K562 (cell line): ENCODE results near the gene ZFYVE1. TPM values are rescaled to one million over a fixed set of nuclear protein-coding genes. Genes with fewer than 3 reads are reported as not detected.

Experiments used
- ATAC-seq: fragments of 200-7000 bp; cut with Tn5 transposase; 3 replicates; pipeline ENCODE4 v1.9.1; 2020; ENCODE audit warnings: moderate library complexity
- BruUV-seq: library from RNA; stranded (reverse); fragments of 400-500 nt; replicated peaks from 2 replicates; lab custom pipeline; 2021; lab: Mats Ljungman, UMichigan
- CTCF ChIA-PET: fragments of 300-600 bp; formaldehyde crosslinking; extraction: SDS; loops from one replicate; lab custom pipeline; 2021; ENCODE audit warnings: low intra/inter-chr PET ratio; lab: Yijun Ruan, JAX
- POLR2A ChIA-PET: fragments of 300-600, 350-650 bp; sonication (Branson Sonifier 250); formaldehyde crosslinking; extraction: SDS; loops from one replicate; lab custom pipeline; 2021; ENCODE audit warnings: antibody characterized with exemption, inconsistent platforms; lab: Yijun Ruan, JAX
- DNase-seq, 4 experiments: peaks; one replicate each; pipeline versions ENCODE4 v3.0.0 to v3.0.0-alpha.2; 2011 to 2018; ENCODE audit warnings: low spot score in 3 of 4, mixed read lengths in 3 of 4; ENCODE audit errors: extremely low read depth in 1 of 4
- FAIRE-seq: peaks from 2 replicates; lab custom pipeline; 2011; peaks lifted over from hg19 to GRCh38; lab: Jason Lieb, UNC
- H2AFZ ChIP-seq: 2 replicates; pipeline ENCODE4 v1.6.0; 2011; ENCODE audit warnings: low read depth, low read length, control low read depth, inconsistent platforms
- H3K27ac ChIP-seq: fragments of 200-600 bp; 3 replicates; pipeline ENCODE4 v1.8.0; 2011; ENCODE audit warnings: low read depth, mild to moderate bottlenecking, control low read depth, inconsistent platforms, low read length, moderate library complexity, mixed read lengths; ENCODE audit errors: extremely low read depth
- H3K27me3 ChIP-seq, 2 experiments: fragments of 300-600 bp in 1 of 2; 2 replicates in 1 of 2; 3 replicates in 1 of 2; pipeline versions ENCODE4 v1.6.0 to v1.8.0; 2011; ENCODE audit warnings: inconsistent platforms in 2 of 2, low read length in 2 of 2, mild to moderate bottlenecking in 1 of 2, mixed read lengths in 1 of 2, moderate library complexity in 1 of 2; ENCODE audit not compliant: control insufficient read depth in 2 of 2, insufficient read depth in 2 of 2
- H3K36me3 ChIP-seq: fragments of 300-600 bp; 3 replicates; pipeline ENCODE4 v1.8.0; 2011; ENCODE audit warnings: mild to moderate bottlenecking, low read length, inconsistent platforms; ENCODE audit not compliant: control insufficient read depth, insufficient read depth
- H3K4me1 ChIP-seq, 2 experiments: fragments of 200-600 bp in 1 of 2; replicated peaks in 1 of 2; 2 replicates in 1 of 2; 3 replicates in 1 of 2; pipeline versions ENCODE4 v1.5.1 to v1.8.0; 2011; ENCODE audit warnings: inconsistent platforms in 2 of 2, low read length in 2 of 2, mild to moderate bottlenecking in 1 of 2, mixed read lengths in 1 of 2, moderate library complexity in 1 of 2; ENCODE audit not compliant: control insufficient read depth in 2 of 2, insufficient read depth in 2 of 2
- H3K4me2 ChIP-seq: 2 replicates; pipeline ENCODE4 v1.6.1; 2011; ENCODE audit warnings: low read length, control low read depth, inconsistent platforms, mixed read lengths; ENCODE audit not compliant: insufficient read depth
- H3K4me3 ChIP-seq: fragments of 200-600 bp; sonication (generic), shearing (Covaris generic); 2 replicates; pipeline ENCODE4 v1.5.1; 2016; ENCODE audit warnings: control low read depth, inconsistent platforms
- H3K79me2 ChIP-seq: fragments of 200-600 bp; 3 replicates; pipeline ENCODE4 v1.8.0; 2011; ENCODE audit warnings: low read length, inconsistent platforms; ENCODE audit not compliant: control insufficient read depth, insufficient read depth
- H3K9ac ChIP-seq, 2 experiments: 2 replicates each; pipeline versions ENCODE4 v1.6.0 to v1.6.1; 2011; ENCODE audit warnings: low read depth in 2 of 2, low read length in 2 of 2, control low read depth in 1 of 2, inconsistent platforms in 1 of 2, mild to moderate bottlenecking in 1 of 2, mixed read lengths in 1 of 2; ENCODE audit not compliant: insufficient read depth in 1 of 2
- H3K9me1 ChIP-seq: one replicate; pipeline ENCODE4 v1.6.0; 2011; ENCODE audit warnings: inconsistent platforms, mild to moderate bottlenecking, low read length, moderate library complexity; ENCODE audit not compliant: control insufficient read depth, insufficient read depth
- H3K9me3 ChIP-seq: replicated peaks from 2 replicates; pipeline ENCODE4 v1.5.1; 2011; ENCODE audit warnings: low read depth, low read length, inconsistent platforms; ENCODE audit not compliant: control insufficient read depth, insufficient read depth
- H4K20me1 ChIP-seq: replicated peaks from 2 replicates; pipeline ENCODE4 v1.6.1; 2011; ENCODE audit warnings: low read length, inconsistent platforms, mixed read lengths; ENCODE audit not compliant: control insufficient read depth, insufficient read depth
- FOXK2 ChIP-seq, 2 experiments: fragments of 450-650 bp; IDR thresholded peaks in 1 of 2; conservative IDR thresholded peaks in 1 of 2; 2 replicates each; pipeline ENCODE4 v1.6.1; 2016; ENCODE audit warnings: low read depth in 2 of 2, mild to moderate bottlenecking in 1 of 2
- NFYB ChIP-seq: IDR thresholded peaks from 2 replicates; pipeline ENCODE4 v1.6.1; 2011; ENCODE audit warnings: mild to moderate bottlenecking, moderate library complexity; ENCODE audit not compliant: insufficient read length; ENCODE audit errors: extremely low read depth
- POLR2AphosphoS2 ChIP-seq: IDR thresholded peaks from 2 replicates; pipeline ENCODE4 v1.6.1; 2012; ENCODE audit warnings: low read length, improper control_type of control experiment
- ZNF274 ChIP-seq: IDR thresholded peaks from 2 replicates; pipeline ENCODE4 v1.6.1; 2011; ENCODE audit warnings: low read depth, mild to moderate bottlenecking, low read length, moderate library complexity, borderline replicate concordance
- WGBS: fragments of 100-300 bp; shearing (Covaris generic); methylation state at CpG from one replicate; pipeline ENCODE4 v1.1.6; 2016; ENCODE audit warnings: low coverage, mixed read lengths; ENCODE audit not compliant: insufficient coverage; ENCODE audit errors: missing lambda C conversion rate; 5-methylcytosine and 5-hydroxymethylcytosine counted together
- in situ Hi-C: fragments of 300-500 bp; cut with MboI; formaldehyde crosslinking; loops from 4 replicates; pipeline ENCODE4 v1.15.0; 2018; ENCODE audit warnings: inconsistent platforms, mixed read lengths
- intact Hi-C: fragments of 100-400 bp; cut with micrococcal nuclease; formaldehyde crosslinking; loops from 2 replicates; pipeline ENCODE4 v1.14.2; 2022
- polyA plus RNA-seq, 8 experiments: library from polyadenylated mRNA; depleted of rRNA in 4 of 8; stranded (reverse) in 5 of 8; unstranded in 3 of 8; fragments of >200 nt; fragmentation: Nextera tagmentation in 2 of 8; fragmentation: Illumina TruSeq in 1 of 8; extraction: Ambion mirVana in 2 of 8; extraction: Trizol in 1 of 8; gene quantifications; 2 replicates each; pipeline versions ENCODE4 v1.2.1 to v1.2.3, GENCODE V29; 2011 to 2014; ENCODE audit warnings: inconsistent platforms in 1 of 8, missing spikeins in 1 of 8
- total RNA-seq, 7 experiments: library from RNA; depleted of rRNA in 6 of 7; stranded (reverse); fragments of >200 nt in 6 of 7; fragmentation: Illumina TruSeq in 2 of 7; extraction: Trizol in 2 of 7; gene quantifications; 2 replicates each; pipeline versions ENCODE4 v1.2.1 to v1.2.3, GENCODE V29; 2011 to 2021; ENCODE audit warnings: low replicate concordance in 1 of 7
- TF ChIP-seq, protein P1 (sequence below): fragments of 450-650 bp; formaldehyde crosslinking; IDR thresholded peaks from 2 replicates; pipeline ENCODE4 v1.4.0; 2020; ENCODE audit warnings: mild to moderate bottlenecking

Gene ZFYVE1
- total and polyA plus RNA-seq, 9 of the 15 experiments (the other 6 are each of a cell fraction or from before 2014, with no cell fraction given) = 0.62 to 5.5 (median 3.4) TPM

GRCh38 chr14:72941286-72941985, 85.5 kb downstream of the ZFYVE1 start:
- no TSS peak for BruUV-seq
- in situ Hi-C loops = no loop called here
- intact Hi-C loops = no loop called here
- FAIRE-seq = no peak
- Histone ChIP-seq H3K79me2 (peaks cover 7% of the 10 kb centered on the region; the same call in 2 of the 3 replicates), H3K4me3 (no peak overlapping the region), H3K4me2 (no peak overlapping the region), H3K9me1 (no peaks in the 10 kb centered on the region), H3K27ac (no peak overlapping the region), H3K9me3 (no peaks in the 10 kb centered on the region), H3K36me3 (peaks cover 71% of the 10 kb centered on the region; the same call in 2 of the 3 replicates), H3K9ac (no peak overlapping the region; a peak in 1 of 4 replicates), H3K27me3 (no peaks in the 10 kb centered on the region), H3K4me1 (no peaks in the 10 kb centered on the region; a peak in 2 of 5 replicates), H4K20me1 (no peaks in the 10 kb centered on the region)
- ChIA-PET CTCF (no interaction called here), POLR2A (interaction anchor here (1.6 kb wide), 1 partner anchor 21 kb away, joined by 4 read pairs; no protein-coding TSS in a partner anchor)
- WGBS = 86% methylated on average over 7 of the region's 12 CpGs
- TF ChIP-seq NFYB (no peak), ZNF274 (no peak), POLR2AphosphoS2 (no peak), FOXK2 (conservative IDR thresholded peaks at IDR 0.05 in 1 of 2, IDR thresholded peaks at IDR 0.05 in 1 of 2; ENCODE audit: low read depth in 2 of 2) (no peak)
- TF ChIP-seq, protein P1, sequence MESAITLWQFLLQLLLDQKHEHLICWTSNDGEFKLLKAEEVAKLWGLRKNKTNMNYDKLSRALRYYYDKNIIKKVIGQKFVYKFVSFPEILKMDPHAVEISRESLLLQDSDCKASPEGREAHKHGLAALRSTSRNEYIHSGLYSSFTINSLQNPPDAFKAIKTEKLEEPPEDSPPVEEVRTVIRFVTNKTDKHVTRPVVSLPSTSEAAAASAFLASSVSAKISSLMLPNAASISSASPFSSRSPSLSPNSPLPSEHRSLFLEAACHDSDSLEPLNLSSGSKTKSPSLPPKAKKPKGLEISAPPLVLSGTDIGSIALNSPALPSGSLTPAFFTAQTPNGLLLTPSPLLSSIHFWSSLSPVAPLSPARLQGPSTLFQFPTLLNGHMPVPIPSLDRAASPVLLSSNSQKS (CRISPR knock-in tag) = no peak
- TF ChIP-seq, all 486 proteins: peak for 0
- H2AFZ ChIP-seq = no peak overlapping the region
- ATAC-seq (no peak), DNase-seq (no peak)
